ENCODE measurements around the gene STXBP6.

- TF ChIP-seq CTCF (IDR thresholded peaks at IDR 0.05; ENCODE audit: insufficient read depth, low read length) = no peak
- TF ChIP-seq SPI1 (IDR thresholded peaks at IDR 0.05; ENCODE audit: borderline replicate concordance, low read depth) = no peak
- no peak for TF ChIP-seq REST (IDR thresholded peaks at IDR 0.05; ENCODE audit: insufficient replicate concordance, low read depth)
These were observed 54.9 kb downstream of the STXBP6 start for GRCh38 chr14:24995016-24995415.
